Measurements from ENCODE around the gene C1orf21.
A peak's percentile ranks its signal among the peaks of the same experiment; 100 is the strongest.

Gene C1orf21

DNA sequence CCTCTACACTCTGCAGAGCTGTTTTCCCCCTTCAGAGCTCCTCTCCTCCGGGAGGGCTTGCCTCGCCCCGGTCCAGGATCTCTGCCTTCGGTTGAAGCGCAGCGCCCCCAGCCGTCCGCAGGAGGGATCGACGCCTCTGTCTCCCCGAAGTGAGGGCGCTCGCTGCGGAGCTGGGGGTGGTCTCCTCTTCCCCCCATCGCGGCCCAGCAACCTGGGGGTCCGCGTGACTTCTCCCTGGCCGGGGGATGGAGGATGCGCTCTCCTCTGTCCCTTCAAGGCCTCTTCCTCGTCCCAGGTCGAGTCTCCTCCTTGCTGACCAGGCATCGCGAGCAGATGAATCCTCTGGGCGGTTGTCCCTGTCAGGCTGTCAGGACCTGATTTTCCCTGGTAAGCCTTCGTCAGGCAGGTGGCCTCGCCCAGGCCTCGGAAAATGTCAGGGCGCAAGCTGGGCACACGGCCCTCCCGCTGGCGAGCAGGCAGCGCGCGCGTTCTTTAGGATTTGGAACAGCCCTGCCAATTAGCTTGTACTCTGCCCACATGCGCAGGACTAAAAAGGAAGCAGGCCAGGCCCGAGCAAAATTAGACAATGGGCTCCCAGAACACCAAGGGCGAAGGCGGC lies 277.3 kb downstream of the C1orf21 start:
- DNase-seq (ENCODE audit: low read depth) = peak; percentile 8
- peak overlapping the region; percentile 68 for H3K4me3 ChIP-seq (ENCODE audit: control insufficient read depth, low read depth, low read length)
- TF ChIP-seq, protein P1, sequence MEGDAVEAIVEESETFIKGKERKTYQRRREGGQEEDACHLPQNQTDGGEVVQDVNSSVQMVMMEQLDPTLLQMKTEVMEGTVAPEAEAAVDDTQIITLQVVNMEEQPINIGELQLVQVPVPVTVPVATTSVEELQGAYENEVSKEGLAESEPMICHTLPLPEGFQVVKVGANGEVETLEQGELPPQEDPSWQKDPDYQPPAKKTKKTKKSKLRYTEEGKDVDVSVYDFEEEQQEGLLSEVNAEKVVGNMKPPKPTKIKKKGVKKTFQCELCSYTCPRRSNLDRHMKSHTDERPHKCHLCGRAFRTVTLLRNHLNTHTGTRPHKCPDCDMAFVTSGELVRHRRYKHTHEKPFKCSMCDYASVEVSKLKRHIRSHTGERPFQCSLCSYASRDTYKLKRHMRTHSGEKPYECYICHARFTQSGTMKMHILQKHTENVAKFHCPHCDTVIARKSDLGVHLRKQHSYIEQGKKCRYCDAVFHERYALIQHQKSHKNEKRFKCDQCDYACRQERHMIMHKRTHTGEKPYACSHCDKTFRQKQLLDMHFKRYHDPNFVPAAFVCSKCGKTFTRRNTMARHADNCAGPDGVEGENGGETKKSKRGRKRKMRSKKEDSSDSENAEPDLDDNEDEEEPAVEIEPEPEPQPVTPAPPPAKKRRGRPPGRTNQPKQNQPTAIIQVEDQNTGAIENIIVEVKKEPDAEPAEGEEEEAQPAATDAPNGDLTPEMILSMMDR (IDR thresholded peaks at IDR 0.05; ENCODE audit: control insufficient read depth, insufficient read depth, low read depth, low read length, missing control alignments) = peak; percentile 98

DNA sequence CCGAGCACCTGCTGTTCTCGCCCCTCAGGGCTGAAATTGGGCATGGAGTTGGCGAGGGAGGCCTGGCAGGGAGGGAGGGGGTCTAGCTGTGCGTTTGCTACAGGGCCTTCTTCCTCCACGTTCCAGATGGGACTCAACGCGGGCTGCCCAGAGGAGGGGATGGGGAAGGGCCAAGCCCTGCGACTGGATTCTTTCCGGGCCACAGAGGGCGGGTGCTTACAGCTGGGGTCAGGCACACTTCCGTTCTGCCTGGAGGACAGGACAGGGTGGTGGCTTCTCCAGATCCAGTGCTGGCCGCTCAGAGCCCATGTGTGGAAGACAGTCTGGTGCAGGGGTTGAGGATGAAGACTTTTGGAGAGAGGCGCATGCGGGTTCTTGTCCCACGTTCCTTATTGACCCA lies 277.8 kb downstream of the C1orf21 start:
- DNase-seq (ENCODE audit: low read depth) = no peak
- TF ChIP-seq, protein P1 (IDR thresholded peaks at IDR 0.05; ENCODE audit: control insufficient read depth, insufficient read depth, low read depth, low read length, missing control alignments) = no peak
- H3K4me3 ChIP-seq (ENCODE audit: control insufficient read depth, low read depth, low read length) = no peak overlapping the region

DNA sequence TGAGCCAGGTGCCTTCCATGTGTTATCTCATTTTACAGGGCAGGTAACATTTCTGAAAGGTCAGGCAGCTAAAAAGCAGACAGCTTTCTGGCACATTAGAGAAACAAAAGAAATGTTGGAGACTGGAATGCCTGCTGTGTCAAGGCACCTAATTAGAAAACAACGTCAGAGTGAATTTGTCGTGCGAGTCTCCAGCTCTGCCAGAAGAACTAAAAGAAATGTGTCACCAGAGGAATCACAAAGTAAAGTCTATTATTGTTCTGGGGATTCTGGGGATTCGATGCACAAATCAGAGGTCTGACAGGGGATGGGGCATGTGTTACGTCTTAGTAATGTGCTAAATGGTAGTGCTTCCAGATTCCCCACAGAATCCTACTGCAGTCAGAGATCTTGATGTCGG lies 278.5 kb downstream of the C1orf21 start:
- H3K4me3 ChIP-seq (ENCODE audit: control insufficient read depth, low read depth, low read length) = no peak overlapping the region
- TF ChIP-seq, protein P1 (IDR thresholded peaks at IDR 0.05; ENCODE audit: control insufficient read depth, insufficient read depth, low read depth, low read length, missing control alignments) = no peak
- DNase-seq (ENCODE audit: low read depth) = no peak

DNA sequence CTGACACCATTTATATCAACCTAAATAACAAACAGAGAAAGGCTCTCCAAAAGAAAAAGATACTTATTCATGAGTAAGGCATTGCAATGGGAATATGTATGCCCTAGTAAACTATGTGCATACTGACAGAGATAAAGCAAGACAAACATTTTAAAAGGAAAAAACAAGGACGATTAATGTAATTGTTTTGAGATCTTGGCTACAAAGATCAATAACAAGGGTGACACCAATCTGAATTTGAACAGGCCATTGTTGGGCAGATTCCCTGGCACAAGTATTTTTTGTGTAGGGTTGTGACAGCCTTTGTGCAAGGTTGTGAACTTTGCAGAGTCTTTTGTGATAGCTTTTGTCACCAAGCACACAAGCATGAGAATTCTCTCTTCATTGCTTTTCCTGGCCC lies 282.6 kb downstream of the C1orf21 start:
- DNase-seq (ENCODE audit: low read depth) = no peak
- H3K4me3 ChIP-seq (ENCODE audit: control insufficient read depth, low read depth, low read length) = no peak overlapping the region
- TF ChIP-seq, protein P1 (IDR thresholded peaks at IDR 0.05; ENCODE audit: control insufficient read depth, insufficient read depth, low read depth, low read length, missing control alignments) = no peak

DNA sequence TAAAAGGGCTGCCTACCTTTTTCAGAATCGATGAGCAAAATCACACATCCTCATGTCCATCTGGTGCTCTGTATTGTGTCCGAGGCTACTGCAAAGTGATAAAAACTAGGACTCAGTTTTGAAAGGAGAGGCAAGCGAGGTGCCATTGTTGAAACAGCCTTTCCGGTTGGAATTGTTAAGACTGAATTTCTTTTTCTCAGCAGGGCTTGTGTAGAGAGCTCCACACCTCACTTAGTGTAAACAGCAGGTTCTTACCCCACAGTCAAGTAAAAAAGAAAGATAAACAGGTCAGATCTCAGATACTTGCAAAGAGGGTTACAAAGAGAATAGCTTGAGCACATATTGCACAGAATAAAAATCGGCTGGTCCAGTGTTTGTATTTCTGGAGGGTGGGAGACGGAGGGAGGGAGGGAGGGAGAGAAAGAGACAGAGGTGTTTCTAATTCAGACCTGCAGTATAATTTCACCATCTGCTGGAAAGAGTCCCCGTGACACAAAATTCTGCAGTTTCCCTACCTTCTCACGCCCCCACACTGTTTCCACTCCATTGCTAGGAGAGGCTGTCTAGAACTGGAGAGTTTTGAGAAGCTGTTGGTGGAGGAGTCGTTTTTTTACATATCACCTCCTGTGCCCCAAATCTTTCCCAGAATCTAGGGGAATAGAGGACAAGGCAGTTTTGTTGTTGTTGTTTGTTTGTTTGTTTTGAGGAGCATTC lies 285.3 kb downstream of the C1orf21 start:
- TF ChIP-seq, protein P1 (IDR thresholded peaks at IDR 0.05; ENCODE audit: control insufficient read depth, insufficient read depth, low read depth, low read length, missing control alignments) = no peak
- H3K4me3 ChIP-seq (ENCODE audit: control insufficient read depth, low read depth, low read length) = no peak overlapping the region
- no peak for DNase-seq (ENCODE audit: low read depth)

DNA sequence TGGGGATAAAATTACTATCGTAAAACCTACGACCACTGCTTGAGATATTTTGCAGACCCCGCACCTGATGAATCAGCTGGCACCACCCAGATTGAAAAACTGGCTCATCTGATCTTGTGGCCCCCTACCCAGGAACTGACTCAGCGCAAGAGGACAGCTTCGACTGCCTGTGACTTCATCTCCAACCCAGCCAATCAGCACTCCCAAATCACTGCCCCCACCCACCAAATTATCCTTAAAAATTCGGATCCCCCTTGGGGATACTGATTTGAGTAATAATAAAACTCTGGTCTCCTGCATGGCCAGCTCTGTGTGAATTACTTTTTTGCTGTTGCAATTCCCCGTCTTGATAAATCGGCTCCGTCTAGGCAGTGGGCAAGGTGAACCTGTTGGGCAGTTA lies 286.5 kb downstream of the C1orf21 start:
- no peak for DNase-seq (ENCODE audit: low read depth)
- no peak overlapping the region for H3K4me3 ChIP-seq (ENCODE audit: control insufficient read depth, low read depth, low read length)
- TF ChIP-seq, protein P1 (IDR thresholded peaks at IDR 0.05; ENCODE audit: control insufficient read depth, insufficient read depth, low read depth, low read length, missing control alignments) = no peak
